Measurements from ENCODE around the gene PKMYT1.
"Not testable (repeated sequence)": the region's sequence is repeated elsewhere in the genome, so short reads cannot be mapped to it uniquely, and the experiment has no call there.

PKMYT1 gene

DNA sequence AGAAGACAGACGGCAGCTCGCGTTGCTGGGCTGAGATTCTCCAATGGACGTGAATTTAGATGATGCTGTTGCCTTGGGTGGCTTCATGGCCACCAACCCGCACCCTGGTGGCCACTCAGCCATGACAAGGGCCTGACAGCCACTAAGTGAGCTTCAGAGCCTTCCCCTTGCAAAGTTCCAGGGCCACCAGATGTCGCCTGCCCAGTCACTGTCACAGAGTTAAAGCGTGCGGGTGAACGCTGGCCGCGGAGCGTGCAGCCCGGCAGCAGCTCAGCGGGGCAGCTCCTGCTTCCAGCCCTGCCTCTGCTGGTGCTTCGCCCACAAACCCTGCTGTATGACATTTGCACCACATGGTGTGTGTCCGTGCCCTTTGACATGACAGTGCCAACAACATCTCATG lies 29.5 kb downstream of the PKMYT1 start:
- H3K27ac Mint-ChIP-seq: no peak overlapping the region
- no peaks in the 10 kb centered on the region for H3K9me3 Mint-ChIP-seq
- ATAC-seq (no peak), DNase-seq (no peak)
- H3K27me3 Mint-ChIP-seq: peaks cover 2% of the 10 kb centered on the region
- no peak overlapping the region for H3K4me3 Mint-ChIP-seq
- H3K4me1 Mint-ChIP-seq: peaks cover 5% of the 10 kb centered on the region

DNA sequence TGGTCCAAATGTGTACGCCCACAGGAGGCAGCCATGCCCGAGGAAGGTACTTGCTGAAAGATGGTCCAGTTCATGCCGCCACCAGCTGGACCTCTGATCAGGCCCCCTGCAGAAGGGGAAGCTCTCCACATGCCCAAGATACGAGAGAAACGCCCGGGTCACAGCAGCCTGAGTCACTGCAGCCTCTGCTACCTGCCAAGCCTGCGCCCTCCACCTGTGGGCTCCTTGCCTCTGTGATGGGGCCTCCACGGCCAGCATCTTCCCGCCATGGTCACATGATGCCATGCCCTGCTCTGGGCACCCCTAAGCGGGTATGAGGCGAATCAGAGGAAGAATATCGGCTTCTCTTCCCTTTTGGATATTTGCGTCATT lies 29.9 kb downstream of the PKMYT1 start:
- Mint-ChIP-seq H3K4me3 (no peak overlapping the region), H3K27ac (no peak overlapping the region), H3K27me3 (no peaks in the 10 kb centered on the region), H3K9me3 (no peaks in the 10 kb centered on the region), H3K4me1 (peaks cover 4% of the 10 kb centered on the region)
- ATAC-seq (no peak), DNase-seq (no peak)

DNA sequence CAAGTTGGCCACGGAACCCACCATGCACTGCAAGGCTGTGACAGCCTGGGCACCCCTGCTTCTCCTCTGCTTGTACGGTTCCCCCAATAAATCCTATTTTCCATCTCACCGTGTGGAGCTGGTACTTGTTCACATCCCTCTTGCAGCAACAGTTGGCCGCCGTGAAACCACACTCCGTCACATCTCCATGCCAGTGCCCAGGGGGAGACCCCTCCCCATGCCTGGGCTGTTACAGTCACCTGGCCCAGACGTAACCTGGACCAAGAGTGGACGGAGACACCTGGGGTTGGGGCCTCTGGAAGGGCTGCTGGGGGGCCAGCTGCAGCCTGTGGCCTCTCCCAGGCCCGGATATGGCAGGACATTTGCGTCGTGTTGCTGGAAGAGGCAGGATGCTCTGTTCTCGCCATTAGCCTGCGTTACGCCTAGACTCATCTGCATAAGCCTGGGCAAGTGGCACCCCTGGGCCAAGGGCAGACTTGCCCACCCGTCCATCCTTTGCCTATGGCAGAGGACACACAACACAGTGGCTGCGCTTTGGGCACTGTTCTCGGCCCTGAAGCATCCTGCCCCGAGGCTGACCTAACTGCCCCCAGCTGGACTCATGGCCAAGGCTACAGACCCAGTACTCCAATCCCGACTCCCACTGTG lies 30.4 kb downstream of the PKMYT1 start:
- Mint-ChIP-seq H3K9me3 (no peaks in the 10 kb centered on the region), H3K4me3 (no peak overlapping the region), H3K27me3 (no peaks in the 10 kb centered on the region), H3K27ac (no peak overlapping the region), H3K4me1 (peaks cover 4% of the 10 kb centered on the region)
- DNase-seq: no peak
- no peak for ATAC-seq

DNA sequence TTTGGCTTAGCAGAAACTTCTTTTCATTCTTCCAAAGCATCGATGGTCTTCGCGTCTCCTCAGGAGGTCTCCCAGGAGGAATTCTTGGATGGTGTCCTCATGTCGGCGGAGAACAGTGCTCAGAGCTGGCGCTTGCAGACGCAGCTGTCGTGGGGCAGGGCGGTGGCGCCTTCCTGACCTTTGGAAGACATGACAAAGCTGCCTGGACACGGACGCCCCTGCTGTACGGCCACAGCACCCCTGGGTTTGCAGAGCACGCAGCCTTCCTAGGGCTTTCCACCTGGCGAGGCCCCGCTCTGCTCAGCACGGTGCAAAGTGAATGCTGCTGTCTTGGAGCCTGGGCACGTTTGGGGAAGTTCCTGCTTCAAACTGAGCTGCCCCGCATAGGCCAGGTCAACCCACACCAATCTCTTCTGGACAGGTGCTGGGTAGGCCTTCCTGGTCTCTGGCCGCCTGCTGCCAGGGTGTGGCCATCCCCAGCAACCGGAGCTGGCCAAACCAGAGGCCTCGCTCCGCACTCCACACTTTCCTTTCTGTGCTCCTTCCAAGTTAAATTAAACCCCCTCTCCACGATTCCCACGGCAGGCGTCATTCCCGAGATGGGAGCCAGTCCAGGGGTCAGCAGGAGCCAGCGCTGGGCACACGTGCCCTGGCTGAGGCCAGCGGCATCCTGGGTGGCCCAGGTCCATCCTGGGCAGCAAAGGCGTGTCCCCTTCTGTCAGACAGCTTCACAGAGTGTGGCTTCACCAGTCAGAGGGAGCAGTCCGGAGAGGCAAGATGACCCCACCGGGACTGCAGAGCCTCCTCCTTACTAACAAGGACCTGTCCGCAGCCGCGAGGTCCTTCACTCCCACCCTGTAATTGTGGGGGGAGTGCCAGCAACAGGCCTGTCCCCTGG lies 31.2 kb downstream of the PKMYT1 start:
- peak; percentile 42 for ATAC-seq
- Mint-ChIP-seq H3K27ac (no peak overlapping the region), H3K9me3 (no peaks in the 10 kb centered on the region)

DNA sequence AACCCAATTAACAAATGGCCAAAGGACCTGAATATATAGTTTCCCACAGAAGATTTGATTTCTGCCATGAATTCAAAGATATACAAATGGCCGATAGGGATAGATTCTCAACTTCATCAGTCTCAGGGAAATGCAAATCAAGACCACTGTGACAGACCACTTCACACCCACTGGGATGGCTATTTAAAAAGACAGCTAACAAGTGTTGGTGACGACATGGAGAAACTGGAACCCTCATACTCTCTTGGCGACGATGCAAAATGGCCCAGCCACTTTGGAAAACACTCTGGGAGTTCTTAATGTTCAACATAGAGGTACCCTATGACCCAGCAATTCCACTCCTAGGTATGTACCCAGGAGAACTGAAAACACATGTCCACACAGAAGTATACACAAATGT lies 33.6 kb downstream of the PKMYT1 start:
- Mint-ChIP-seq H3K4me3 (no peak overlapping the region), H3K27ac (no peak overlapping the region), H3K4me1 (peaks cover 4% of the 10 kb centered on the region), H3K9me3 (no peaks in the 10 kb centered on the region), H3K27me3 (no peaks in the 10 kb centered on the region)
- ATAC-seq (no peak), DNase-seq (no peak)

More for the DNA sequence above, 31.2 kb downstream of the PKMYT1 start:
- Mint-ChIP-seq H3K4me3 (no peak overlapping the region), H3K27me3 (no peaks in the 10 kb centered on the region), H3K4me1 (peaks cover 4% of the 10 kb centered on the region)
- no peak for DNase-seq

DNA sequence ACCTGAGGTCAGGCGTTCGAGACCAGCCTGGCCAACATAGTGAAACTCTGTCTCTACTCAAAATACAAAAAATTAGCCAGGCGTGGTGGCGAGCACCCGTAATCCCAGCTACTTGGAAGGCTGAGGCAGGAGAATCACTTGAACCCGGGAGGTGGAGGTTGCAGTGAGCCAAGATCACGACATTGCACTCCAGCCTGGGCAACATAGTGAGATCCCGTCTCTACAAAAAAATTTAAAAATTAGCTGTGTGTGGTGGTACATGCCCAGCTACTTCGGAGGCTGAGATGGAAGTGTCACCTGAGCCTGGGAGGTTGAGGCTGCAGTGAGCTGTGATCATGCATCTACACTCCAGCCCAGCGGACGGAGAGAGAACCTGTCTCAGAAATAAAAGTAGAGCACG lies 36.5 kb downstream of the PKMYT1 start:
- ATAC-seq, H3K4me1 Mint-ChIP-seq, H3K9me3 Mint-ChIP-seq, H3K27ac Mint-ChIP-seq, H3K4me3 Mint-ChIP-seq, DNase-seq, H3K27me3 Mint-ChIP-seq: not testable (repeated sequence)

DNA sequence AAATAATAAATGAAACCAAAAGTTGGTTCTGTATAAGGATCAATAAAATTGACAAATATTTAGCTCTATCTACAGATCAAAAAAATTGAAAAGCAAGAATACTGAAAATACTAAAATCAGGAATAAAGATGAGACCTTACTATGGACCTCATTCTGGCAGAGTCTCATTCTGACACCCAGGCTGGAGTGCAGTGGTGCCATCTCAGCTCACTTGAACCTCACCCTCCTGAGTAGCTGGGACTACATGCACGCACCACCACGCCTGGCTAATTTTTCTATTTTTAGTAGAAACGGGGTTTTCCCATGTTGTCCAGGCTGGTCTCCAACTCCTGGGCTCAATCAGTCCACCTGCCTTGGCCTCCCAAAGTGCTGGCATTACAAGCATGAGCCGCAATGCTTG lies 38.2 kb downstream of the PKMYT1 start:
- ATAC-seq: no peak
- H3K4me1 Mint-ChIP-seq: no peaks in the 10 kb centered on the region
- no peaks in the 10 kb centered on the region for H3K27me3 Mint-ChIP-seq
- no peak overlapping the region for H3K27ac Mint-ChIP-seq
- no peaks in the 10 kb centered on the region for H3K9me3 Mint-ChIP-seq
- DNase-seq: no peak
- H3K4me3 Mint-ChIP-seq: no peak overlapping the region

DNA sequence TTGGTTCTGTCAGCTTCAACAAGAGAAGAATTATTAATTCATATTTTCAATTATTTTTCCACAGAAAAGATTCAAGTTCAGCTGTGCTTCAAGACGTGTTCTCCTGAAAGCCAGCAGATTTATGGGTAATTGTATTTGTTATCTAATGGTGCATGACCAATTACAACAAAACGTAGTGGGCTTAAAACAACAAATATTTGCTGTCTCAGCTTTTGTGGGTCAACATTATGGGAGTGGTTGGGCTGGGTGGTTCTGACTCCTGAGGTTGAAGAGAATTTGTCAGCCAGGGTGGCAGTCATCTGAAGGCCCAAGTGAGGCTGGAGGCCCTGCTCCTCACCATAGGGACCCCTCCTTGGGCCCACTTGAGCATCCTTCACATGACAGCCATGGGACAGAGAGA lies 40.3 kb downstream of the PKMYT1 start:
- no peak overlapping the region for H3K4me3 Mint-ChIP-seq
- no peaks in the 10 kb centered on the region for H3K9me3 Mint-ChIP-seq
- ATAC-seq: no peak
- H3K4me1 Mint-ChIP-seq: peaks cover 7% of the 10 kb centered on the region
- DNase-seq: no peak
- H3K27me3 Mint-ChIP-seq: no peaks in the 10 kb centered on the region
- no peak overlapping the region for H3K27ac Mint-ChIP-seq

DNA sequence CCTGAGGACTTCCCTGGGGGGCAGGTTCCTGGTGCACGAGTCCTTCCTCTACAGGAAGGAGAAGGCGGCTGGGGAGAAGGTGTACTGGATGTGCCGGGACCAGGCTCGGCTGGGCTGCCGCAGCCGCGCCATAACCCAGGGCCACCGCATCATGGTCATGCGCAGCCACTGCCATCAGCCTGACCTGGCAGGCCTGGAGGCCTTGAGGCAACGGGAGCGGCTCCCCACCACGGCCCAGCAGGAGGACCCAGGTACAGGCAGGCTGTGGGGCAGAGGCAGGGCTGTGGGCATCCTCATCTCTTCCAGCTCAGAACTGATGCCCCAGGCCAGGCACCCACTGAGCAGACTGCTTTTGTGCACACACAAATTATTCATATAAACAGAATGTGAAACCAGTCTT lies 42.0 kb downstream of the PKMYT1 start:
- H3K9me3 Mint-ChIP-seq: no peaks in the 10 kb centered on the region
- H3K27ac Mint-ChIP-seq: no peak overlapping the region
- peaks cover 7% of the 10 kb centered on the region for H3K4me1 Mint-ChIP-seq
- H3K4me3 Mint-ChIP-seq: no peak overlapping the region
- no peaks in the 10 kb centered on the region for H3K27me3 Mint-ChIP-seq
- no peak for ATAC-seq
- DNase-seq: no peak

DNA sequence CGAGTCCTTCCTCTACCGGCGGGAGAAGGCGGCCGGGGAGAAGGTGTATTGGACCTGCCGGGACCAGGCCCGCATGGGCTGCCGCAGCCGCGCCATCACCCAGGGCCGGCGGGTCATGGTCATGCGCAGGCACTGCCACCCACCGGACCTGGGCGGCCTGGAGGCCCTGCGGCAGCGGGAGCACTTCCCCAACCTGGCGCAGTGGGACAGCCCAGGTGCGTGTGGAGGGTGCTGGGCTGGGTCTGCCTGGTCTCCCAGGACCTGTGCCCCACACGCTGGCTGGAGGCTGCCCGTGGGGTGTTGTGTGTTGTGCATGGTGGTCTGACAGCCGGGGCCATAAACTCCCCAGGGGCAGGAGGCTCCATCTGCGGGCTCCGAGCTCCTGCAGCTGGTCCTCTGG lies 43.1 kb downstream of the PKMYT1 start:
- ATAC-seq: no peak

DNA sequence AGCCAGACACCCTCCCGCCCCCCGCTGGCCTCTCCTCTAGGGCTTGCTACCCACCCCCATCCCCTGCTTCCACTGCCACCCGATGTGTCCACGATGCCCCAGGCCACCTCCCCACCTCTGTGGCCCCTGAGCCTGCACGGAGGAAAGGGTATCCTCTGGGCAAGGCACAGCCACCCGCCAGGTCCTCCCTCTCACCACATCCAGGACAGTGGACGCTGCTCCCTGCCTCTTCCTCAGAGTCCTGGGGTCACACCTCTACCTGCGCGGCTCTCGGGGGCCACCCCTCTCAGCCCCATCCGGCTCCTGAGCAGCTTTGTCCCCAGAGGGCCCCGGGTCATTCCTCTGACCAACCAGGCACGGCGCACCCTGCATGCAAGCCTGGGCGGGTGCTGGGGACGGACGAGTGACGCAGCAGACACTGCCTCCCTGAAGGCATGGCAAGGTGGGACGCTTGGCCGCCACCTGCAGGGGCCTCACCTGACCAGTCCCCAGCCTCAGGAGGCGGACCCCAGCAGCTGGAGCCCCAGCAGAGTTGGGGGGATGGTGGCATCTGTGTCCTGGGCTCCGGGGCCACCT lies 43.7 kb downstream of the PKMYT1 start:
- no peak for DNase-seq
- H3K4me3 Mint-ChIP-seq: no peak overlapping the region
- H3K9me3 Mint-ChIP-seq: no peaks in the 10 kb centered on the region
- H3K4me1 Mint-ChIP-seq: peaks cover 7% of the 10 kb centered on the region
- H3K27ac Mint-ChIP-seq: peak overlapping the region in 1 of 2 donors; percentile 63
- H3K27me3 Mint-ChIP-seq: no peaks in the 10 kb centered on the region
- no peak for ATAC-seq

More for the DNA sequence above, 43.1 kb downstream of the PKMYT1 start:
- H3K9me3 Mint-ChIP-seq: no peaks in the 10 kb centered on the region
- no peaks in the 10 kb centered on the region for H3K27me3 Mint-ChIP-seq
- no peak overlapping the region for H3K27ac Mint-ChIP-seq
- no peak overlapping the region for H3K4me3 Mint-ChIP-seq
- no peak for DNase-seq
- H3K4me1 Mint-ChIP-seq: peaks cover 7% of the 10 kb centered on the region

DNA sequence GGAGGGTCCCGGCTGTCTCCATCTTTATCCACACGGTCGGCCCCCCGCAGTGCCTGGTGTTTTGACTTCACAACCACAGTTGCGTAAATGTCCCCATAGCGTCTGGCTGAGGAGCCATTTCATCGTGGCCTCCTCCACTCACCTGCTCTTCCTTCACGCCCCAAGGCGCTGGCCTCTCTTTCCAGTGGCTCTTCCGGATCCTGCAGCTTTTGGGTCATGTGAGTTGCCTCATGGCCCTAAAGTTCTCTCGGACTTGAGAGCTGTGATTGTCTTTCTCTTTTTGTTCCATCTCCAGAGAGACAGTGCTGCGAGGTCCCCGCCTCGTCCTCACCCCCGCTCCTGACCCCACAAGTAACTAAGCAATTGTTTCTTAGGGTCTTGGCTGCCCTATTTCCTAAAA lies 45.8 kb downstream of the PKMYT1 start:
- ATAC-seq: no peak
- H3K4me1 Mint-ChIP-seq: peaks cover 7% of the 10 kb centered on the region
- DNase-seq: no peak
- H3K27ac Mint-ChIP-seq: peak overlapping the region; percentile 24 to 72
- H3K9me3 Mint-ChIP-seq: no peaks in the 10 kb centered on the region
- H3K27me3 Mint-ChIP-seq: no peaks in the 10 kb centered on the region
- H3K4me3 Mint-ChIP-seq: no peak overlapping the region

DNA sequence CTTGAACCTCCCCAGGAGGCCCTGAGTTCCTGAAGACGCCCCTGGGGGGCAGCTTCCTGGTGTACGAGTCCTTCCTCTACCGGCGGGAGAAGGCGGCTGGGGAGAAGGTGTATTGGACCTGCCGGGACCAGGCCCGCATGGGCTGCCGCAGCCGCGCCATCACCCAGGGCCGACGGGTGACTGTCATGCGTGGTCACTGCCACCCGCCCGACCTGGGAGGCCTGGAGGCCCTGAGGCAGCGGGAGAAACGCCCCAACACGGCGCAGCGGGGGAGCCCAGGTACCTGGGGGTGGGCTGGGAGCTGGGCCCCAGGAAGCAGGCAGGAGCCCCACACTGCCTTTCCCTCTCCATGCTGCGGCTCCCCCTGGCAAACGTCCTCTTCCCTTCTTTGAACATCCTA lies 46.5 kb downstream of the PKMYT1 start:
- no peak for ATAC-seq
- no peaks in the 10 kb centered on the region for H3K9me3 Mint-ChIP-seq
- no peak overlapping the region for H3K4me3 Mint-ChIP-seq
- DNase-seq: no peak
- no peak overlapping the region for H3K27ac Mint-ChIP-seq
- H3K27me3 Mint-ChIP-seq: no peaks in the 10 kb centered on the region
- peaks cover 7% of the 10 kb centered on the region for H3K4me1 Mint-ChIP-seq

DNA sequence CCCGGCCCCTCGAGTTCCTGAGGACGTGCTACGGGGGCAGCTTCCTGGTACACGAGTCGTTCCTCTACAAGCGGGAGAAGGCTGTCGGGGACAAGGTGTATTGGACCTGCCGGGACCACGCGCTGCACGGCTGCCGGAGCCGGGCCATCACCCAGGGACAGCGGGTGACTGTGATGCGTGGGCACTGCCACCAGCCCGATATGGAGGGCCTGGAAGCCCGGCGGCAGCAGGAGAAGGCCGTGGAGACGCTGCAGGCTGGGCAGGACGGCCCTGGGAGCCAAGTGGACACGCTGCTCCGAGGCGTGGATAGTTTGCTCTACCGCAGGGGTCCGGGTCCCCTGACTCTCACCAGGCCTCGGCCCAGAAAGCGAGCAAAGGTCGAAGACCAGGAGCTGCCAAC lies 47.1 kb downstream of the PKMYT1 start:
- ATAC-seq: no peak
- H3K9me3 Mint-ChIP-seq: no peaks in the 10 kb centered on the region
- DNase-seq: no peak
- H3K4me3 Mint-ChIP-seq: no peak overlapping the region
- H3K4me1 Mint-ChIP-seq: peaks cover 7% of the 10 kb centered on the region
- H3K27me3 Mint-ChIP-seq: no peaks in the 10 kb centered on the region
- H3K27ac Mint-ChIP-seq: no peak overlapping the region

DNA sequence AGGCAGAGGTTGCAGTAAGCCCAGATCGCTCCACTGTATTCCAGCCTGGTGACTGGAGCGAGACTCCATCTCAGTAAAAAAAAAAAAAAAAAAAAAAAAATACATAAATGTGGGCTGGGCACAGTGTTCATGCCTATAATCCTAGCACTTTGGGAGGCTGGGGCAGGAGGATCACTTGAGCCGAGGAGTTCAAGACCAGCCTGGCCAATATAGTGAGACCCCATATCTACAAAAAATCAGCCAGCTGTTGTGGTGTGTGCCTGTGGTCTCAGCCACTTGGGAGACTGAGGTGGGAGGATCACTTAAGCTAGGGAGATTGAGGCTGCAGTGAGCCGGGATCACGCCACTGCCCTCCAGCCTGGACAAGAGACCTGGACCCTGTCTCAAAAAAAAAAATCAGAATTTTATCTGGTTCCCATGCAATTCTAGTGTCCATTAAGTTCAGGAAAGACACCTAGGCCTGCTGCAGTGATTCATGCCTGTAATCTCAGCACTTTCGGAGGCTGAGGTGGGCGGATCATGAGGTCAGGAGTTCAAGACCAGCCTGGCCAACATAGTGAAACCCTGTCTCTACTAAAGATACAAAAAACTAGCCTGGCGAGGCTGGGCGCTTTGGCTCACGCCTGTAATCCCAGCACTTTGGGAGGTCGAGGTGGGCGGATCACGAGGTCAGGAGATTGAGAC lies 48.9 kb downstream of the PKMYT1 start:
- H3K27me3 Mint-ChIP-seq, H3K4me3 Mint-ChIP-seq, H3K9me3 Mint-ChIP-seq, DNase-seq, ATAC-seq: not testable (repeated sequence)
- Mint-ChIP-seq H3K4me1 (peaks cover 19% of the 10 kb centered on the region), H3K27ac (peak overlapping the region in 1 of 2 donors; percentile 54)

DNA sequence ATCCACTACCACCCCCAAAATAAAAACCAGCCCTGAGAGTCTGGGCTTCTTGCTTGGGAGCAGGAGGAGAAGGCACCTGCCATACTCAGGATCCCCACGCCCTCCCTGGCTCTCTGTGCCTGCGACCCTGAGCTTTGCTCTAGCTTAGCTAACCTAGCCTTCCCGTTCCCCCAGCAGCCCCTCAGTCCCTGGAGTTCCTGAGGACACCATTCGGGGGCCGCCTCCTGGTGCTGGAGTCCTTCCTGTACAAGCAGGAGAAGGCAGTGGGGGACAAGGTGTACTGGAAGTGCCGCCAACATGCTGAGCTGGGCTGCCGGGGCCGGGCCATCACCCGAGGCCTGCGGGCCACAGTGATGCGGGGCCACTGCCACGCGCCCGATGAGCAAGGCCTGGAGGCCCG lies 50.0 kb downstream of the PKMYT1 start:
- no peaks in the 10 kb centered on the region for H3K27me3 Mint-ChIP-seq
- peak overlapping the region in 1 of 2 donors; percentile 76 for H3K27ac Mint-ChIP-seq
- H3K4me1 Mint-ChIP-seq: peaks cover 12% of the 10 kb centered on the region
- ATAC-seq (no peak), DNase-seq (no peak)
- H3K9me3 Mint-ChIP-seq: no peaks in the 10 kb centered on the region
- no peak overlapping the region for H3K4me3 Mint-ChIP-seq
